GM12878 (cell line): Measurements from ENCODE around the gene GAREM2.

Experiments
- POLR2A ChIP-seq: IDR thresholded peaks from 2 replicates; pipeline ENCODE4 v1.6.1; 2011; ENCODE audit warnings: low read depth, mild to moderate bottlenecking, low read length
- RCOR1 ChIP-seq: conservative IDR thresholded peaks from 2 replicates; pipeline ENCODE4 v1.6.1; 2012; ENCODE audit warnings: low read depth, low read length, improper control_type of control experiment
- RFX5 ChIP-seq: IDR thresholded peaks from 2 replicates; pipeline ENCODE4 v1.6.1; 2011; ENCODE audit warnings: low read depth, low read length, improper control_type of control experiment
- TCF12 ChIP-seq: IDR thresholded peaks from 2 replicates; pipeline ENCODE4 v1.6.1; 2011; ENCODE audit warnings: low read depth, mild to moderate bottlenecking, low read length
- ZNF24 ChIP-seq: fragments of 450-650 bp; IDR thresholded peaks from 2 replicates; pipeline ENCODE4 v1.6.1; 2017; ENCODE audit warnings: antibody characterized with exemption, mild to moderate bottlenecking
- TF ChIP-seq, protein P1 (sequence below), 3 experiments: IDR thresholded peaks in 2 of 3; conservative IDR thresholded peaks in 1 of 3; 2 replicates each; pipeline ENCODE4 v1.5.1; 2011; ENCODE audit warnings: low read depth in 3 of 3, low read length in 3 of 3, mild to moderate bottlenecking in 3 of 3, control low read depth in 2 of 3, moderate library complexity in 2 of 3, inconsistent platforms in 1 of 3, mixed read lengths in 1 of 3; ENCODE audit not compliant: control insufficient read depth in 2 of 3, insufficient read depth in 1 of 3; ENCODE audit errors: extremely low read depth in 1 of 3

DNA sequence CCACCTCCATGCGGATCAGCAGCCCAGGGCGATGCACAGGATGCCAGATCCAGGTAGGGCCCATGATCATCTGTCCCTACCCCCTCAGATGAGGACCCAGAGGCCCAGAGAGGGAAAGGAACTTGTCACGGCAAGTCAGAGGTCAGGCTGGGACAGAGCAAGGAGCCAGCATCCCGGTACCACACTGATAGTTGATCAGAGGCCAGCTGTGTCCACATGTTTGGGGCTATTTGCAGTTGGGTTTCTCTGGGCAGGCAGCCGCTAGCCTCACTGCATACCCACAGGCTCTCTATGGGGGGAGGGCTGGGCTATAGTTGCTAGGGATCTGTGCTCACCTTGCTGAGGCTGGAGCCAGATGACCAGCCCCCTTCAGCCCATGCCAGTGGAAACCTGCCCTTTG, 9.6 kb downstream of the GAREM2 start:
- TF ChIP-seq ZNF24 (no peak), POLR2A (no peak), RFX5 (no peak), RCOR1 (no peak), TCF12 (no peak)
- TF ChIP-seq, protein P1, sequence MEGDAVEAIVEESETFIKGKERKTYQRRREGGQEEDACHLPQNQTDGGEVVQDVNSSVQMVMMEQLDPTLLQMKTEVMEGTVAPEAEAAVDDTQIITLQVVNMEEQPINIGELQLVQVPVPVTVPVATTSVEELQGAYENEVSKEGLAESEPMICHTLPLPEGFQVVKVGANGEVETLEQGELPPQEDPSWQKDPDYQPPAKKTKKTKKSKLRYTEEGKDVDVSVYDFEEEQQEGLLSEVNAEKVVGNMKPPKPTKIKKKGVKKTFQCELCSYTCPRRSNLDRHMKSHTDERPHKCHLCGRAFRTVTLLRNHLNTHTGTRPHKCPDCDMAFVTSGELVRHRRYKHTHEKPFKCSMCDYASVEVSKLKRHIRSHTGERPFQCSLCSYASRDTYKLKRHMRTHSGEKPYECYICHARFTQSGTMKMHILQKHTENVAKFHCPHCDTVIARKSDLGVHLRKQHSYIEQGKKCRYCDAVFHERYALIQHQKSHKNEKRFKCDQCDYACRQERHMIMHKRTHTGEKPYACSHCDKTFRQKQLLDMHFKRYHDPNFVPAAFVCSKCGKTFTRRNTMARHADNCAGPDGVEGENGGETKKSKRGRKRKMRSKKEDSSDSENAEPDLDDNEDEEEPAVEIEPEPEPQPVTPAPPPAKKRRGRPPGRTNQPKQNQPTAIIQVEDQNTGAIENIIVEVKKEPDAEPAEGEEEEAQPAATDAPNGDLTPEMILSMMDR (IDR thresholded peaks at IDR 0.05 in 2 of 3, conservative IDR thresholded peaks at IDR 0.05 in 1 of 3; ENCODE audit: control insufficient read depth in 2 of 3, extremely low read depth in 1 of 3, insufficient read depth in 1 of 3, low read depth in 3 of 3, low read length in 3 of 3) = no peak
